NCI-H1417 (cell line): ENCODE data around the gene DEUP1.

Experiments
- DNase-seq, 3 experiments: peaks; one replicate each; lab custom pipeline; 2025; lab: John Stamatoyannopoulos, UW

Gene DEUP1

DNA sequence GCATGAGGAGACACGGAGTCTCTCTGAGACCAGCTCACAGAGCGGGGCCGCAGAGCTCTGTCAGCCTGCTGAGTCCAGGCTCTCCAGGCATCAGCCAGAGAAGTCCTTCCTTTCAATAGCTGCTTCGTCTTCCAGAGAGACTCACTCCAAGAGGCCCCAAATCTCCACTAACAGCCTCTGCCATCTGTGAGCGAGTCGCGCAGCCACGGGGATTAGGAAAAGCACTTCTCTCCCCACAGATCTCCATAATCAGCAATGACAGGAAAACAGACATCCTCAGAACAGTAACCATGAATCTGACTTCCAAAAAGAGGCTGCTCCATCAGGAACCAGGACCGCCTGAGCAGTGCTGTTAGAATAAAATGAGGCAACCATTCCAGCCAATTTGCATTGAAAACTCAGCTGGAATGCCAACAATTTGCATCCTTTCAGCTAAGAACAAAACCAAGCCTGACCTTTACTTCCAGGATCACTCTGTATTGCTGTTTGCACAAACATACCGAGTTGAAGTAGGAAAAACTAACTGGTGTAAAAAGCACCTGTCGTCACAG is 147.2 kb downstream of the DEUP1 start:
- DNase-seq: peak in 2 of 3 experiments; percentile 35 to 51

DNA sequence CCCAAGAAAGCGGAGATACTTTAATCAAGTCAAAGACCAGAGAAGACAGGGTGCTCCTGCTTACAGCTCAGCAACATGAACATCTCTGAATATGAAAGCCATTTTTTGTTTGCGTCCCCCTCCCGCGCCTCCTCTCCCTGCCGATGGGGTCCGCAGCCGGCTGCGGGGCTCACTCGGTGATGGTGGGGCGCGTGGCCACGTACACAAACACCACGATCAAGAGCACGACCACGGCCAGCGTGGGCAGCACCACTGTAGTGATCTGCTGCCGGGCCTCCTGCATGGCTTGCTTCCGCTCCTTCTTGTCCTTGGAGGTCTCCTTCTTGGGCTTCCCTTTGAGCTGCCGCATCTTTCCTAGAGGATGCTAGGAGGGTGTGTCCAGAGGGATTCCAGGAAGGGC is 148.3 kb downstream of the DEUP1 start:
- no peak for DNase-seq

- no peak for DNase-seq
Observed at GRCh38 chr11:93480256-93480655, 149.7 kb downstream of the DEUP1 start.

DNA sequence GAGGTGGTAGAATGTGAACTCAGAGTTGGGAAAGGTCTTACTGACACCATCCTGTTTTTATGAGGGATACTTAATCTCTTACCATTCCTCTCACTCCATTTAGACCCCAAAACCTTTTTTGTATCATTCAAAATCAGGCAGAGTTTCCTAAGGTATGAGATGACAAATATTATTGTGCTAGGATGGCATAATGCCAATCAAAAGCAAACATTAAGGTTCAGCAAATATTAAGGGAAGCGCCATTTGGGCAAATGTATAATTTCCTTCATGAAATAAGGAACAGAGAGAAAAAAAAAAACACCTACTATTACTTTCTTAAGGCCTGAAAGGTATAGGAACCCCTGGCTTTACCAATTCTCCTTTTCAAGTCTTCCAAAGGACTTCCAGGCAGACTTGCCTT is 150.2 kb downstream of the DEUP1 start:
- no peak for DNase-seq

DNA sequence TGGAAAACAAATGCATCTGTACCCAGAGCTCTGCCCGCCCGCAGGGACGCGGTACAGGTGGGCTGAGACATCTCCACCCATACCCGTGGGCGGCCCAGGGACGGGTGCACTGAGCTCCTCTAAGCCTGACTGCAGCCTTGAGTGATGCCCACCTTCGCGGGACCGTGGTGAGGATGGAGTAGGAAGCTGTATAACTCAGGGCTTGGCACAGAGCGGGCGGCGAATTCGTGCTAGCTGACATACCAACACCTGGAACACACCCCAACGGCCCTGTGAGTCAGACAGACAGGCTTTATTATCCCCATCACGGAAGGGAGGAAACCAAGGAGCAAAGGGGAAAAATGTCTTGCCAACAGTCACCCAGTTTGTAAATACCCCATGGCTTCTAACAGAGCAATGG is 150.7 kb downstream of the DEUP1 start:
- no peak for DNase-seq

DNA sequence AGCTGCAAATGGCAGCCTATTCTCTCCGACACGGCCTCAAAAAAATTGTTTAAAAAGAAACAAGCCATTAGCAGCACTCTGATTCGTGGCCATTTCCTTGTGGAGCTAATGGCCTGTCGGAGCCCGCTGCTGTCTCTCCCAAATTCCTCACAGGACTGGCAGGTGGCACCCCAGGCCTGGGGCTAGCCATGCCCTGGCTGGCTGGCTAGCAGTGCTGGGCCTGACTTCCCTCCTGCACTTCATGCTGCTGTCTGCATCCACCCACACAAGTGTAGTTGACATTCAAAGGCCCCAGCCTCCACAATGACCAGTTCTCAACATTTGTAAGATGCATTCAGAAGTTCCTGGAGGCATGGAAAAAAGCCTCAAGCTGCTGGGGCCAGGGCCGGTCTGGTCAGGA is 151.2 kb downstream of the DEUP1 start:
- no peak for DNase-seq

DNA sequence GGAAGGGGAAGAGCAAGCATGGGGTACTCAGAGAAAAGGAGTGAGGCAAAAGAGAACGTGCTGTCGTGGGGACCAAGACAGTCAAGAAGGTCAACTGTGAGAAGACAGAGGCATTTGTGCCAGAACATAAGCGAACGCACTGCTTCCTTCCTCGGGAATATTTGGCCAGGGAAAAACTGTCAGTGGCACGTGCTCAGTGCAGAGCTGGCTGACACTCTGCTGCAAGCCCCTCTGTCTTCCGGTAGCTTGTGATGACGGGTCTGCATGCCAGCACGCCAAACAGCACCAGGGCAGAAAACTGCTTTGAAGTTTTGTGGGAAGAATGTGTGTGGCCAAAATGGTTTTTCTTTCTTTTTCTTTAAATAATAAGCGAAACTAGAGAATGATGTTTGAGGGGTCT is 152.0 kb downstream of the DEUP1 start:
- no peak for DNase-seq

DNA sequence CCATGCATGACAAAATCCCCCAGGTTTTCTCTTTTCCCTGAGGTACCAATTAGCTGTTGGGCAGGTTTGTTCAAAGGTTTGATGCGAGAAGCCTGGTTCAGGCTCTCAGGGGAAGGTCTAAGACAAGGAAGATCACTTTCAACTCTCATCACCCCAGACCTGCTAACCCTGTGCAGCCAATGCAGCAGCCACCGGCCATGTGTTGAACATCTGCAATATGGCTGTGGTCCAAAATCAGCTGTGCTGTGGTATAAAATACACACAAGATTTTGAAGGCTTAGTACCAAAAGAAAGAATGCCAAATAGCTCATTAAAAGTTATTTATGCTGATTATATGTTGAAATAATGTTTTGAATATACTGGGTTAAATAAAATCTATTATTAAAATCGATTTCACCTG is 154.2 kb downstream of the DEUP1 start:
- no peak for DNase-seq

- no peak for DNase-seq
Observed at GRCh38 chr11:93485983-93486382, 155.4 kb downstream of the DEUP1 start.

- peak; percentile 66 to 87 (median 72) for DNase-seq
Observed at GRCh38 chr11:93487032-93487483, 156.5 kb downstream of the DEUP1 start.
